ENCODE results near the gene USP12.
"Not testable (repeated sequence)": the region's sequence is repeated elsewhere in the genome, so short reads cannot be mapped to it uniquely, and the experiment has no call there.

USP12 gene

DNA sequence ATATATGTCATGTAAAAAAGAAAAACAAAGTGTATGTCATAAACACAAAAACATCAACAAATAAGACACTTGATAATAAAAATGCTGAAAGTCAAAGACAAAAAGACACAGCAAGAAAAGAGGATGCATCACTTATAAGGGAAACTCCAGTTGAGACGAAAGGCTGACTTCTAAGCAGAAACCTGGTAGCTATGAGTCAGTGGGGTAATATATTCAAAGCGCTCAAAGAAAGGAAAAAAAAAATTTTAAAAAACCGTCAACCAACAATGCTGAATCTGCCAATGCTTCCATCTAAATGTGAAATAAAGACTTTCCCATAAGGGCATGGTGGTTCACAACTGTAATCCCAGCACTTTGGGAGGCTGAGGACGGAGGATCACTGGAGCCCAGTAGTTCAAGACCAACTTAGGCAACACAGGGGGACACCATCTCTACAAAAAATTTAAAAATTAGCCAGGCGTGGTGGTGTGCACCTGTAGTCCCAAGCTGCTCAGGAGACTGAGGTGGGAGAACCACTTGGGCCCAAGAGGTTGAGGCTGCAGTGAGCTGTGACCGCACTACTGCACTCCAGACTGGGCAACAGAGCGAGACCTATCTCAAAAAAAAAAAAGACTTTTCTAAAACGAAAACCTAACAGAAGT, 24.0 kb downstream of the USP12 start:
- no peak for DNase-seq

DNA sequence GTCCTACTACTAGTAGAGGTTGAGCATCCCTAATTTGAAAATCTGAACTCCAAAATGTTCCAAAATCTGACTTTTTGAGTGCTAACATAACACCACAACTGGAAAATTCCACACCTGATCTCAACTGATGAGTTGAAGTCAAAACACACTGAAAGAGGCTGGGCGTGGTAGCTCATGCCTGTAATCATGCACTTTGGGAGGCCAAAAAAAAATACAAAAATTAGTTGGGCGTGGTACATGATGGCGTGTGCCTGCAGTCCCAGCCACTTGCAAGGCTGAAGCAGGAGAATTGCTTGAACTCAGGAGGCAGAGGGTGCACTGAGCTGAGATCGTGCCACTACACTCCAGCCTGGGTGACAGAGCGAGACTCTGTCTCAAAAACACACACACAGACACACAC, 29.9 kb downstream of the USP12 start:
- no peak for DNase-seq

DNA sequence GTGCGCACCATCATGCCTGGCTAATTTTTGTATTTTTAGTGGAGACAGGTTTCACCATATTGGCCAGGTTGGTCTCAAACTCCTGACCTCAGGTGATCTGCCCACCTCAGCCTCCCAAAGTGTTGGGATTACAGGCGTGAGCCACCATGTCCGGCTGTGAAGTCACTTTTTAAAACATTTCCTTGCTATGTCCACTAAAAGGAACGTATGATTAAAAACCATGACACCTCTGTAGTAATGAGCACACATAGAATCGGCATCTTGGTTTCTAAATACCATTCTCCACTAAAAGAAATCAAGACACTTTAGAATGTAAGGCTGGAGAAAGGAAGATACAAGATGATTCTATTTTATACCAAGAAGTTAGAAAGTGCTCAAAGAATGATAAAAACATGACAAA, 30.5 kb downstream of the USP12 start:
- not testable (repeated sequence) for DNase-seq

- DNase-seq, result no peak
Measured at GRCh38 chr13:27140060-27140459, 31.6 kb downstream of the USP12 start.

- no peak for DNase-seq
Measured at GRCh38 chr13:27139565-27139964, 32.0 kb downstream of the USP12 start.

- DNase-seq, result no peak
Measured at GRCh38 chr13:27138457-27139093, 33.0 kb downstream of the USP12 start.

- peak; percentile 3 to 83 for DNase-seq
Measured at GRCh38 chr13:27137759-27138158, 33.9 kb downstream of the USP12 start.

DNA sequence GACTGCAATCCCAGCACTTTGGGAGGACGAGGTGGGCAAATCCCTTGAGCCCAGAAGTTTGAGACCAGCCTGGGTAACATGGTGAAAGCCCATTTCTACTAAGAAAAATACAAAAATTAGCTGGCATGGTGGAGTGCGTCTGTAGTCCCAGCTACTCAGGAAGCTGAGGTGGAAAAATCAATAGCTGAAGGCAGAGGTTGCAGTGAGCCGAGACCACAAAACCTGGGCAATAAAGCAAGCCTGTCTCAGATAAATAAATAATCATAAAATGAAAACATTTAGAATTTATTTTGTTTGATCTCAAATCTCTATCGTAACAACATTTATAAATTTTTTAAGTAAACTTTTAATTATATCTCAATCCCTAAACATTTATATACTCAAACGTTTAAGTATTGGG, 36.6 kb downstream of the USP12 start:
- DNase-seq, result no peak

DNA sequence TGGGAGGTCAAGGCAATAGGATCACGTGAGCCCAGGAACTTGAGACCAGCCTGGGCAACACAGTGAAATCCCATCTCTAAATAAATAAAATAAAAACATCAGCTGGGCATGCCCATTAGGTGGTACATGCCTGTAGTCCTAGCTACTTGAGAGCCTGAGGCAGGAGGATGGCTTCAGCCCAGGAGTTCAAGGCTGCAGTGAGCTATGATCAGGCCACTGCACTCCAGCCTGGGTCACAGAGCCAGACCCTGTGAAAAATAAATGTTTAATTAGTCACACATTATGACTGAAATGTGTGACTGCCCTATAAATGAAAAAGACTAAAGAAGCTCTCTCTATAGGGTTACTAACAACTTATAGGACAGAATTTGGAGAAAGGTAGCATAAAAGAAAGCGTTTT, 37.7 kb downstream of the USP12 start:
- no peak for DNase-seq

- no peak for DNase-seq
Measured at GRCh38 chr13:27132538-27132937, 39.1 kb downstream of the USP12 start.

GRCh38 chr13:27131906-27132305, 39.7 kb downstream of the USP12 start:
- DNase-seq, result no peak

DNA sequence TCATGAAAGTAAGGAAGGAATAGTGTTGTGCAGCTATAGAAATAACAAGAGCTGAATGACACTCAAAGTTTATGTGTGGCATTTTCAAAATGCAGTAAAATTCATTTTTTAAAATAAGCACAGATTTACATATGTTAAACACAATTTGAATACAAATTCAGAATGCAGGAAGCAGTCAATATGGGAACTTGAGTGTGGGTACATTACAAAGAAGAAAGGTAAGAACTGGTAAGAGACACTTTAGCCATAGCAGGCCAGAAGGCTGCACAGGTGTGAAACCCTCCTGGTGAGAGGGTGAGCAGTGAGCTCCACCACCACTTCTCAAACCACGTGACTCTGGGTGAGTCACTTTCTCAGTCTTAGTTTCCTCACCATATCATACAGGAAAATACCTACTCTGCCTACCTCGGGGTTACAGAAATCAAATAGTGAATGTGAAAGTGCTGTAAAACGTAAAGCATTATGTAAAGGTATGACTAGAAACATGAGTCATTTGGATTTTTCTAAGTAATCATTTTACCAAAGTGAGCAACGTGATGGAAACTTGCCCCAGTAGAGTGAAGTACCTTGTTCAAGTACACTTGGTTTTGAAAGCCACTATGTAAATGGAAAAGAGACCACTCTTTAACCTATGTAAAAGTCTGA, 40.5 kb downstream of the USP12 start:
- no peak for DNase-seq

- DNase-seq, result no peak
Measured at GRCh38 chr13:27130223-27130978, 41.2 kb downstream of the USP12 start.

DNA sequence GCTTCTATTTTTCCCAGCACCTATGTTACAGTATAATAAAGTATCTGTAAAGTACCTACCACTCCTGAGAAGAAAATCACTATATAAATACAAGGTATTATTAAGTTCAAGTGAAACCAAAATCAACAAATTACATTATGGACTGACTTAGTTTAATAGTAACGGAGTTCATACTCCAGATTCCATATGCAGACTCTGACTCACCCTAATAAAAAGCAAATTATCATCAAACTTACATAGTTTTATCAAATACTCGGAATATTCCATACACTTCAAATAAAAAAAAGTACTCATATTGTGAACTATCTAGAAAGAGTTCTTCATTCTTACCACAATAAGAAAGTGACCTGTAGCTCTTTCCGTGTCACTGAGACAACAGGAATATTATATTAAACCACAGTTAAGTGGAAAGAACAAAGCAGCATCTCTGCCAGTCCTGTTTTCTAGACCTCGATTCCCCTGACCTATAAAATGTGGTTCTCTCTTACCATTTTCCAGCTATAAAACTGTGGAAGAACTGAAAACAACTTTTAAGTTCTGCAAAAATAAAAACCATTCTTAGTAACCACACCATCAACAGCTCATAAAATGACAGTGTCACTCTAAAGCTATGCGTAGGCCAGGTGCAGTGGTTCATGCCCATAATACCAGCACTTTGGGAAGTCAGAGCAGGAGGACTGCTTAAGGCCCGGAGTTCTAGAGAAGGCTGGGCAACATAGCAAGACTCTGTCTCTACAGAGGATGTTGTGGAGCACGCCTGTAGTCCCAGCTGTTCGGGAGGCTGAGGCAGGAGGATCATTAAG, 42.6 kb downstream of the USP12 start:
- no peak for DNase-seq

- DNase-seq, result no peak
Measured at GRCh38 chr13:27126859-27127258, 44.8 kb downstream of the USP12 start.

DNA sequence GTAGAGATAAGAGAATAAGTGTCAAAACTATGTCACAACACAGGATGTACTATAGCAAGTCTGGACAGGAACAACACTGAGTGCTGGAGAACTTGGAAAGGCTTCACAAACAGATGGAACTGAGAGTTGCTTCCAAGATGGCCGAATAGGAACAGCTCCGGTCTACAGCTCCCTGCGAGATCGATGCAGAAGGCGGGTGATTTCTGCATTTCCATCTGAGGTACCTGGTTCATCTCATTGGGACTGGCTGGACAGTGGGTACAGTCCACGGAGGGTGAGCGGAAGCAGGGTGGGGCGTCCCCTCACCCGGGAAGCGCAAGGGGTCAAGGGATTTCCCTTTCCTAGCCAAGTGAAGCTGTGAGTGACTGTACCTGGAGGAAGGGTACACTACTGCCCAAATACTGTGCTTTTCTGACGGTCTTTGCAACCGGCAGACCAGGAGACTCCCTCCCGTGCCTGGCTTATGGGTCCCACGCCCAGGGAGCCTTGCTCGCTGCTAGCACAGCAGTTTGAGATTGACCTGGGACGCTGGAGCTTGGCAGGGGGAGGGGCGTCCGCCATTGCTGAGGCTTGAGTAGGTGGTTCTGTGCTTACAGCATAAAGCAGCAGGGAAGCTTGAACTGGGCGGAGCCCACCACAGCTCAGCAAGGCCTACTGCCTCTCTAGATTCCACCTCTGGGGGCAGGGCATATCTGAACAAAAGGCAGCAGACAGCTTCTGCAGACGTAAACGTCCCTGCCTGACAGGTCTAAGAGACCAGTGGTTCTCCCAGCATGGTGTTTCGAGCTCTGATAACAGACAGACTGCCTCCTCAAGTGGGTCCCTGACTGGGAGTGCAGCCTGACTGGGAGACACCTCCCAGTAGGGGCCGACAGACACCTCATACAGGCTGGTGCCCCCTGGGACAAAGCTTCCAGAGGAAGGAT, 46.0 kb downstream of the USP12 start:
- DNase-seq, result no peak

DNA sequence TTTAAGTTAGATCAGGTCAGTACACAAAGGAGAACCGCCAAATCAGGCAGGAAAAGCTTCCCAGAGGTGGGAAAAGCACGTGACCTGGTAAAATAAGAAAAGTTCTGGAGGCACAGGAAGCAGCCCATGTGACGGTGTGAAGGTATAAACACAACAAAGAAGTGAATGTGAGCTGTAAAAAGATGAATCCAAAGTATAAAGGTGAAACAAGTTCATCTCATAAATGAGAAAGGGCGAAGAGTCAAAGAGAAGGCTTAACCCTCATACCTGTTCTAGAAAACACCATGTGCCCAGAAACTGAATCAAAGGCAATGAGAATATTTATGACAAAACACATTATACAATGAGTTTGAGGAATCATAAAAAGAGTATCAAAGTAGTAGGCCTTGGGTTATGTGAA, 47.0 kb downstream of the USP12 start:
- no peak for DNase-seq

DNA sequence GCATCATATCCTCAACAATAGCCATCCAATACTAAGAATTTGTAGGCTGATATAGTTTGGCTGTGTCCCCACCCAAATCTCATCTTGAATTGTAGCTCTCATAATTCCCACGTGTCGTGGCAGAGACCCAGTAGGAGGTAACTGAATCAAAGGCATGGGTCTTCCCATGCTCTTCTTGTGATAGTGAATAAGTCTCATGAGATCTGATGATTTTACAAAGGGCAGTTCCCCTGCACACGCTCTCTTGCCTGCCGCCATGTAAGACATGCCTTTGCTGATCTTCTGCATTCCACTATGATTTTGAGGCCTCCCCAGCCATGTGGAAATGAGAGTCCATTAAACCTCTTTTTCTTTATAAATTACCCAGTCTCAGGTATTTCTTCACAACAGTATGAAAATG, 48.2 kb downstream of the USP12 start:
- DNase-seq, result not testable (repeated sequence)

GRCh38 chr13:27122036-27122435, 49.6 kb downstream of the USP12 start:
- no peak for DNase-seq

GRCh38 chr13:27120811-27121210, 50.8 kb downstream of the USP12 start:
- DNase-seq, result no peak

DNA sequence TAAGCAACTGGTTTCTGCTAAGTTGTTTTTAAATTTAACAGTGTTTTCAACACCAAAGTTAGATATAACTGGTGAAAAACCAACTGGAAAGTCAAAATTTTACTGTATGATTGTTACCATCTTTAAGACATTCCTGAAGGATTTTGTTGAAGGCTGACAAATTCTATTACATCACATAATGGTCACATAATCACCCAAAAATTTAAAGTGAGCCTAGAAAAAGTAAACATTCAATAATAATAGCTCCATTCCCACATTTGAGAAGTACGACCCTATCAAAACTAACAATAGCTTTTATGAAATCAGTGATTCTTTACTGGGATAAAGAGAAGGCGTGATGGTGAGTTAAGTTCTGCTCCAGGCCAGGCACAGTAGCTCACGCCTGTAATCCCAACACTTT, 51.6 kb downstream of the USP12 start:
- DNase-seq, result no peak

Measured in NCI-H446 (cell line).